IPS DF 6.9 (cell line): ENCODE data around the gene PCBP1.
"Not testable (repeated sequence)": the region's sequence is repeated elsewhere in the genome, so short reads cannot be mapped to it uniquely, and the experiment has no call there.

Experiments
- DNase-seq: peaks from one replicate; pipeline ENCODE4 v3.0.0-alpha.2; 2013; ENCODE audit warnings: low read depth, low spot score
- H3K27ac ChIP-seq: one replicate; pipeline ENCODE4 v1.5.1; 2013; ENCODE audit warnings: low read length, control low read depth
- H3K27me3 ChIP-seq: 2 replicates; pipeline ENCODE4 v1.6.1; 2013; ENCODE audit warnings: mild to moderate bottlenecking, low read length; ENCODE audit not compliant: control insufficient read depth, insufficient read depth
- H3K36me3 ChIP-seq: 2 replicates; pipeline ENCODE4 v1.6.1; 2013; ENCODE audit warnings: low read length; ENCODE audit not compliant: control insufficient read depth, insufficient read depth
- H3K4me1 ChIP-seq: 2 replicates; pipeline ENCODE4 v1.6.1; 2013; ENCODE audit warnings: low read length; ENCODE audit not compliant: control insufficient read depth, insufficient read depth
- H3K4me3 ChIP-seq: 2 replicates; pipeline ENCODE4 v1.5.1; 2013; ENCODE audit warnings: mild to moderate bottlenecking, low read length
- H3K9me3 ChIP-seq: 2 replicates; pipeline ENCODE4 v1.6.1; 2013; ENCODE audit warnings: low read length, inconsistent platforms; ENCODE audit not compliant: control insufficient read depth, insufficient read depth
- WGBS: extraction: QIAGEN DNeasy Blood & Tissue Kit; methylation state at CpG from one replicate; pipeline ENCODE4 v1.1.7; 2013; ENCODE audit warnings: mixed read lengths, missing lambda C conversion rate; ENCODE audit not compliant: insufficient read length, insufficient coverage; 5-methylcytosine and 5-hydroxymethylcytosine counted together

PCBP1 gene

DNA sequence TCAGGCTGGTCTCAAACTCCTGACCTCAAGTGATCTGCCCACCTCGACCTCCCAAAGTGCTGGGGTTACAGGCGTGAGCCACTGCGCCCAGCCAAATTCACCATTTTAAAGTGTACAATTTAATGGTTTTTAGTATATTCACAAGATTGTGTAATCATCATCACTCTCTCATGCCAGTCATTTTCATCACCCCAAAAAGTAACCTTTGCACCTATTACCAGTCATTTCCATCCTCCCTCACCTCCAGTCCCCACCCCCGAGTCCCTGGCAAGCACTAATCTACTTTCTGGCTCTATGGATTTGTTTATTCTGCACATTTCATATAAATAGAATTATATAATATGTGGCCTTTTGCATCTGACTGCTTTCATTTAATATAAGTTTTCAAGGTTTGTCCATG lies 10.8 kb downstream of the PCBP1 start:
- Histone ChIP-seq H3K36me3 (no peaks in the 10 kb centered on the region), H3K4me3 (no peak overlapping the region), H3K9me3 (no peaks in the 10 kb centered on the region), H3K27me3 (no peaks in the 10 kb centered on the region), H3K4me1 (no peaks in the 10 kb centered on the region), H3K27ac (no peak overlapping the region)
- DNase-seq = no peak
- WGBS = no CpG with 5 or more reads among the region's 4 CpGs

DNA sequence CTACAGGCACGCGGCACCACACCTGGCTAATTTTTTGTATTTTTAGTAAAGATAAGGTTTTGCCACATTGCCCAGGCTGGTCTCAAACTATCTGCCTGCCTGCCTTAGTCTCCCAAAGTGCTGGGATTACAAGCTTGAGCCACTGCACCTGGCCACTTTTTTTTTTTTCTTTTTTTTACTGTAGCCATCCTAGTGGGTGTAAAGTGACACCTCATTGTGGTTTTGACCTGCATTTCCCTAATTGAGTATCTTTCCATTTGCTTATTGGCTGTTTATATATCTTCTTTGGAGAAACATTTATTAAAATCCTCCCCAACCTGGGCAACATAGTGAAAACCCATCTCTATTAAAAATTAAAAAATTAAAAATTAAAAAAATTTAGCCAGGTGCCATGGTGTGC lies 12.0 kb downstream of the PCBP1 start:
- peaks cover 2% of the 10 kb centered on the region for H3K4me1 ChIP-seq
- no CpG with 5 or more reads among the region's 2 CpGs for WGBS
- DNase-seq = no peak
- no peaks in the 10 kb centered on the region for H3K27me3 ChIP-seq
- no peaks in the 10 kb centered on the region for H3K36me3 ChIP-seq
- no peak overlapping the region for H3K27ac ChIP-seq
- H3K4me3 ChIP-seq = no peak overlapping the region
- H3K9me3 ChIP-seq = no peaks in the 10 kb centered on the region

- Histone ChIP-seq H3K4me1 (peaks cover 2% of the 10 kb centered on the region), H3K4me3 (no peak overlapping the region), H3K27ac (no peak overlapping the region), H3K36me3 (no peaks in the 10 kb centered on the region), H3K27me3 (no peaks in the 10 kb centered on the region), H3K9me3 (no peaks in the 10 kb centered on the region)
- WGBS = no CpG with 5 or more reads among the region's 6 CpGs
- DNase-seq = no peak
Observed at GRCh38 chr2:70101174-70101573, 13.9 kb downstream of the PCBP1 start.

DNA sequence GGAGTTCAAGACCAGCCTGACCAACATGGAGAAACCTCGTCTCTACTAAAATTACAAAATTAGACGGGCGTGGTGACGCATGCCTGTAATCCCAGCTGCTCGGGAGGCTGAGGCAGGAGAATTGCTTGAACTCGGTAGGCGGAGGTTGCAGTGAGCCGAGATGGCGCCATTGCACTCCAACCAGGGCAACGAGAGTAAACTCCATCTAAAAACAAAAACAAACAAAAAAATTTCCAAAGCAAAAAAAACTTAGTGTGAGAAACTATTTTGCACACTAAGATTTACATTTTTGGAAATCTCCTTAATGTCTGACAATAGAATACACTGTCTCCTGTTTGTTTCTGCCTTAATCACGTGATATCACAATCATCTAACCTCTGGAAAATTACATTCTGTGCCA lies 14.4 kb downstream of the PCBP1 start:
- not testable (repeated sequence) for H3K27ac ChIP-seq, H3K36me3 ChIP-seq, H3K4me3 ChIP-seq, H3K9me3 ChIP-seq, H3K4me1 ChIP-seq, H3K27me3 ChIP-seq, DNase-seq
- WGBS = no CpG with 5 or more reads among the region's 11 CpGs

DNA sequence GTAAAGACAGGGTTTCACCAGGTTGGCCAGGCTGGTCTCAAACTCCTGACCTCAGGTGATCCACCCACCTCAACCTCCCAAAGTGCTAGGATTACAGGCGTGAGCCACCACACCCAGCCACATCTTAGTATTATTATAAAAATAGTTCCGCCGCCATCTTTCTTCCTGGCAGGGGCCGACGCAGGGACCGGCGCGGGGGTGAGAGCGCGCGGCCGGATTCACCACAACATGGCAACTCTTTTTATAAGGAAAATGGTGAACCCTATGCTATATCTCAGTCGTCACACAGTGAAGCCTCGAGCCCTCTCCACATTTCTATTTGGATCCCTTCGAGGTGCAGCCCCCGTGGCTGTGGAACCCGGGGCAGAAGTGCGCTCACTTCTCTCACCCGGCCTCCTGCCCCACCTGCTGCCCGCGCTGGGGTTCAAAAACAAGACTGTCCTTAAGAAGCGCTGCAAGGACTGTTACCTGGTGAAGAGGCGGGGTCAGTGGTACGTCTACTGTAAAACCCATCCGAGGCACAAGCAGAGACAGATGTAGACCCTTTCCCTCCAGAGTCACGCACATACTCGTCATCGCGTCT lies 15.1 kb downstream of the PCBP1 start:
- not testable (repeated sequence) for H3K9me3 ChIP-seq, H3K4me3 ChIP-seq, H3K4me1 ChIP-seq, H3K27ac ChIP-seq, H3K36me3 ChIP-seq, H3K27me3 ChIP-seq, DNase-seq
- no CpG with 5 or more reads among the region's 29 CpGs for WGBS

- Histone ChIP-seq H3K36me3 (no peaks in the 10 kb centered on the region), H3K9me3 (no peaks in the 10 kb centered on the region), H3K4me3 (no peak overlapping the region), H3K4me1 (peaks cover 4% of the 10 kb centered on the region), H3K27me3 (no peaks in the 10 kb centered on the region), H3K27ac (no peak overlapping the region)
- no peak for DNase-seq
- WGBS = no CpG with 5 or more reads among the region's 5 CpGs
Observed at GRCh38 chr2:70103531-70104061, 16.3 kb downstream of the PCBP1 start.

- no peaks in the 10 kb centered on the region for H3K36me3 ChIP-seq
- WGBS = no CpG with 5 or more reads among the region's 11 CpGs
- H3K4me1 ChIP-seq = peaks cover 4% of the 10 kb centered on the region
- no peaks in the 10 kb centered on the region for H3K9me3 ChIP-seq
- no peak overlapping the region for H3K27ac ChIP-seq
- no peaks in the 10 kb centered on the region for H3K27me3 ChIP-seq
- DNase-seq = no peak
- no peak overlapping the region for H3K4me3 ChIP-seq
Observed at GRCh38 chr2:70104231-70105111, 17.2 kb downstream of the PCBP1 start.

GRCh38 chr2:70106138-70106537 lies 18.9 kb downstream of the PCBP1 start:
- not testable (repeated sequence) for H3K27ac ChIP-seq, H3K4me1 ChIP-seq, H3K36me3 ChIP-seq, H3K4me3 ChIP-seq, H3K9me3 ChIP-seq, H3K27me3 ChIP-seq, DNase-seq
- no CpG with 5 or more reads among the region's 8 CpGs for WGBS

DNA sequence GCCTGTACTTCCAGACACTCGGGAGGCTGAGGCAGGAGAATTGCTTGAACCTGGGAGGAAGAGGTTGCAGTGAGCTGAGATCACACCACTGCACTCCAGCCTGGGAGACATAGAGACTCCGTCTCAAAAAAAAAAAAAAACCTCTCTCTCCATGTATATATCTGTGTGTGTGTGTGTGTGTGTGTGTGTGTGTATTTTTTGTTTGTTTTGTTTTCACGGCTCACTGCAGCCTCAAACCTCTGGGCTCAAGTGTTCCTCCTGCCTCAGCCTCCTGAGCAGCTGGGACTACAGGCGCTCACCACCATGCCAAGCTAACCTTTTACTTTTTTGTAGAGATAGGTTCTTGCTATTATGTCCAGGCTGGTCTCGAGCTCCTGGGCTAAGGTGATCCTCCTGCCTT lies 23.1 kb downstream of the PCBP1 start:
- not testable (repeated sequence) for H3K27ac ChIP-seq, DNase-seq, H3K36me3 ChIP-seq, H3K4me3 ChIP-seq, H3K9me3 ChIP-seq, H3K27me3 ChIP-seq, H3K4me1 ChIP-seq
- no CpG with 5 or more reads among the region's 5 CpGs for WGBS

- H3K4me1 ChIP-seq = peaks cover 4% of the 10 kb centered on the region
- H3K4me3 ChIP-seq = no peak overlapping the region
- H3K27me3 ChIP-seq = no peaks in the 10 kb centered on the region
- no peak for DNase-seq
- H3K36me3 ChIP-seq = no peaks in the 10 kb centered on the region
- WGBS = no CpG with 5 or more reads among the region's 7 CpGs
- H3K9me3 ChIP-seq = no peaks in the 10 kb centered on the region
- H3K27ac ChIP-seq = no peak overlapping the region
Observed at GRCh38 chr2:70111752-70112591, 24.7 kb downstream of the PCBP1 start.
